CD4-positive, alpha-beta T cell (primary cell): Measurements from ENCODE around the gene COPG1. TPM values are rescaled to one million over a fixed set of nuclear protein-coding genes. Genes with fewer than 3 reads are reported as not detected.

Experiments used
- ATAC-seq: fragments of 200-7000 bp; cut with Tn5 transposase; one replicate; pipeline ENCODE4 v1.10.0; 2022; ENCODE audit warnings: mild to moderate bottlenecking; ENCODE audit not compliant: poor library complexity
- CTCF ChIA-PET: fragments of 350-600 bp; sonication (Branson Sonifier 250); formaldehyde crosslinking; loops from one replicate; lab custom pipeline; 2021; ENCODE audit warnings: antibody characterized with exemption, inconsistent platforms; lab: Charles Lee
- POLR2A ChIA-PET: fragments of 350-600 bp; sonication (Branson Sonifier 250); formaldehyde crosslinking; loops from one replicate; lab custom pipeline; 2021; ENCODE audit warnings: antibody characterized with exemption, inconsistent platforms; lab: Charles Lee
- DNase-seq, 14 experiments: peaks; one replicate each; pipeline ENCODE4 v3.0.0-alpha.2; 2013 to 2020; ENCODE audit warnings: mixed read lengths in 2 of 14
- H3K27ac ChIP-seq, 2 donors: one replicate each; pipeline versions ENCODE4 v1.5.1 to v1.7.0; 2013; ENCODE audit warnings: low read length in 2 of 2, low read depth in 1 of 2, mild to moderate bottlenecking in 1 of 2
- H3K27me3 ChIP-seq, 2 experiments: 1 replicate in 1 of 2; 2 replicates in 1 of 2; pipeline versions ENCODE4 v1.6.1 to v1.7.0; 2013; ENCODE audit warnings: low read length in 2 of 2, control low read depth in 1 of 2, mild to moderate bottlenecking in 1 of 2, moderate library complexity in 1 of 2; ENCODE audit not compliant: insufficient read depth in 2 of 2, control insufficient read depth in 1 of 2
- H3K36me3 ChIP-seq: one replicate; pipeline ENCODE4 v1.6.1; 2013; ENCODE audit warnings: low read length, control low read depth; ENCODE audit not compliant: insufficient read depth
- H3K4me1 ChIP-seq: one replicate; pipeline ENCODE4 v1.6.1; 2013; ENCODE audit warnings: low read length, control low read depth; ENCODE audit not compliant: insufficient read depth
- H3K4me3 ChIP-seq: one replicate; pipeline ENCODE4 v1.5.1; 2013; ENCODE audit warnings: mild to moderate bottlenecking, low read length, moderate library complexity
- H3K9me3 ChIP-seq, 2 experiments: 1 replicate in 1 of 2; 2 replicates in 1 of 2; pipeline versions ENCODE4 v1.6.1 to v1.7.0; 2013; ENCODE audit warnings: low read length in 2 of 2, mild to moderate bottlenecking in 2 of 2, control low read depth in 1 of 2, moderate library complexity in 1 of 2; ENCODE audit not compliant: control insufficient read depth in 1 of 2, insufficient read depth in 1 of 2
- H3K27ac Mint-ChIP-seq: one replicate; pipeline ENCODE4 v1.8.0; 2020; ENCODE audit warnings: mixed read lengths
- H3K27me3 Mint-ChIP-seq: one replicate; pipeline ENCODE4 v1.8.0; 2021; ENCODE audit warnings: mixed read lengths
- H3K36me3 Mint-ChIP-seq: one replicate; pipeline ENCODE4 v1.8.0; 2021; ENCODE audit warnings: low read depth, mixed read lengths
- H3K4me1 Mint-ChIP-seq: one replicate; pipeline ENCODE4 v1.8.0; 2021; ENCODE audit warnings: low read depth, mixed read lengths
- H3K4me3 Mint-ChIP-seq: one replicate; pipeline ENCODE4 v1.8.0; 2020; ENCODE audit warnings: mild to moderate bottlenecking, mixed read lengths
- H3K9me3 Mint-ChIP-seq: one replicate; pipeline ENCODE4 v1.8.0; 2020; ENCODE audit warnings: mixed read lengths
- CTCF ChIP-seq: fragments of 200-600 bp; IDR thresholded peaks from one replicate; pipeline ENCODE4 v1.8.0; 2022; ENCODE audit warnings: antibody characterized with exemption, mild to moderate bottlenecking
- intact Hi-C, 2 experiments: fragments of 100-400 bp; cut with DNase I in 1 of 2; cut with micrococcal nuclease in 1 of 2; formaldehyde crosslinking; loops; one replicate each; pipeline versions ENCODE4 v1.15.1 to v1.9.0; 2023 to 2025; cut with DNase I, micrococcal nuclease
- total RNA-seq, 174 experiments: library from RNA in 2 of 174; stranded (reverse) in 2 of 174; gene quantifications; one replicate each; pipeline ENCODE4 v1.2.3 and lab custom pipeline; 2021 to 2026

Gene COPG1
- total RNA-seq, 2 experiments from 2014 or later: 77.7 to 79.3 TPM

GRCh38 chr3:129323651-129324294, 74.4 kb downstream of the COPG1 start:
- H3K27me3 ChIP-seq: no peaks in the 10 kb centered on the region
- intact Hi-C loops: no loop called here
- H3K27ac ChIP-seq: no peak overlapping the region
- Mint-ChIP-seq H3K9me3 (no peaks in the 10 kb centered on the region), H3K27me3 (no peaks in the 10 kb centered on the region), H3K4me1 (no peaks in the 10 kb centered on the region), H3K4me3 (no peak overlapping the region), H3K27ac (no peak overlapping the region), H3K36me3 (no peaks in the 10 kb centered on the region)
- no peaks in the 10 kb centered on the region for H3K36me3 ChIP-seq
- no peaks in the 10 kb centered on the region for H3K9me3 ChIP-seq
- POLR2A ChIA-PET: no interaction called here
- DNase-seq (peak in 1 of 14 experiments; percentile 21), ATAC-seq (no peak)
- no peak overlapping the region for H3K4me3 ChIP-seq
- no peaks in the 10 kb centered on the region for H3K4me1 ChIP-seq
- TF ChIP-seq CTCF: no peak
- CTCF ChIA-PET: no interaction called here

GRCh38 chr3:129324855-129325254, 75.4 kb downstream of the COPG1 start:
- no peak overlapping the region for H3K4me3 Mint-ChIP-seq
- no peak overlapping the region for H3K4me3 ChIP-seq
- no peak overlapping the region for H3K27ac ChIP-seq
- no peaks in the 10 kb centered on the region for H3K27me3 Mint-ChIP-seq
- ATAC-seq (no peak), DNase-seq (no peak)
- CTCF ChIA-PET: no interaction called here
- no peak overlapping the region for H3K27ac Mint-ChIP-seq
- H3K9me3 ChIP-seq: no peaks in the 10 kb centered on the region
- no peaks in the 10 kb centered on the region for H3K4me1 ChIP-seq
- H3K36me3 ChIP-seq: no peaks in the 10 kb centered on the region
- no peaks in the 10 kb centered on the region for H3K36me3 Mint-ChIP-seq
- H3K27me3 ChIP-seq: no peaks in the 10 kb centered on the region
- POLR2A ChIA-PET: no interaction called here
- no peaks in the 10 kb centered on the region for H3K4me1 Mint-ChIP-seq
- TF ChIP-seq CTCF: no peak
- H3K9me3 Mint-ChIP-seq: no peaks in the 10 kb centered on the region
- intact Hi-C loops: no loop called here

- Histone ChIP-seq H3K4me1 (no peaks in the 10 kb centered on the region), H3K27me3 (no peaks in the 10 kb centered on the region), H3K4me3 (no peak overlapping the region), H3K36me3 (no peaks in the 10 kb centered on the region), H3K9me3 (no peaks in the 10 kb centered on the region), H3K27ac (no peak overlapping the region)
- Mint-ChIP-seq H3K27me3 (no peaks in the 10 kb centered on the region), H3K9me3 (no peaks in the 10 kb centered on the region), H3K4me3 (no peak overlapping the region), H3K36me3 (no peaks in the 10 kb centered on the region), H3K4me1 (no peaks in the 10 kb centered on the region), H3K27ac (no peak overlapping the region)
- ChIA-PET CTCF (no interaction called here), POLR2A (no interaction called here)
- intact Hi-C loops: no loop called here
- DNase-seq (no peak), ATAC-seq (no peak)
- no peak for TF ChIP-seq CTCF
These were observed 76.0 kb downstream of the COPG1 start for GRCh38 chr3:129325383-129325782.
